Cortex of kidney (tissue), 1 donor: ENCODE measurements around the gene RER1.
A peak's percentile ranks its signal among the peaks of the same experiment; 100 is the strongest.

ENCODE experiments used
- DNase-seq: peaks from one replicate; lab custom pipeline; 2025; lab: John Stamatoyannopoulos, UW

RER1 gene

DNA sequence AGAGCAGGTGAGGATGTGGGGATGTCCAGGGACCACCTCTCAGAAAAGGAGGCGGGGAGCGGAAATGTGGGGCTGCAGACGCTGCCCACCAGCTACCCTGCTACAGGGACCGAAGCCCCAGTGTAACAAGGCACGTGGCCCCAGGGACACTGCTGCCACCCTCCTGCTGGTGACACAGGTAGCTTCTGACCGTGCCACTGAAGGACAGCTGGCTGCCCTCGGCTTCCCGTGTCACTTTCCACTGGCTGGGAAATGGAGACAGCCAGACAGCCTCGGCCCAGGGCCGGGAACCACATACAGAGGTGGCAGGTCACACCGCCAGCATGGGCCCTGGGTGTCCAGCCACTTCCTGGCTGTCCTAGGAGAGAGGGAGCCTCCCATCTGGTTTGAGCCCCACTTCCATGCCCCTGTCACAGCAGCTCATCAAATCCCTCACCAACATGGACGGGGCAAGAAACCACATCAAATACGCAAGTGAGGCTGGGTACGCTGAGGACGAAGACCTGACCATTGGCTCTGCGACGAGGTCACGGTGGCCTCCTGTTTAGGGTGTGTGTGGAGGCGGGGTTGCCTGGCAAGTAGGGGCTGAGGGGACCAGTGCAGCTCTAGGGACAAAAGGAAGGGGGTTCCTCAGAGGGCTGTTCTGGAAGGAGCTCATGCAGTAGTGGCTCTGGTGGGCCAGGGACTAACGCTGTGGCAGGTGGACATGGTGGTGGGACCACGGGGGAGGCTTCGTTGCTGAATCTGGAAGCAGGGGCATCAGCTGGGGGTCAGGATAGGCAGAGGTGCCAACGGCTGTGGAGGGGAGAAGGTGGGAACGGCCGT lies 15.7 kb downstream of the RER1 start:
- no peak for DNase-seq

DNA sequence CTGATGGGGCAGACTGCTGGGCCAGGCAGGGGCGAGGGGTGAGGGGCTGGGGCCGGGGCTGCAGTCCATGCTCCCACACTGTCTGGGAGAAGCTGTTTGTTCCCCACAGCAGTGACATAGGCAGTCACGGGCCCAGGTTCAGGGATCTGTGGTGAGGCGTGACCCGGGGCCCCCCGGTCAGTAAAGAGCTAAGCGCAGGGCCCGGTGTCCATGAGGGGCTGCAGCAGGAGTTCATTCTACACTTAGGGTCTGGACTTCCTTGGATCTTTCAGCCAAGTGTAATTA lies 16.3 kb downstream of the RER1 start:
- no peak for DNase-seq

DNA sequence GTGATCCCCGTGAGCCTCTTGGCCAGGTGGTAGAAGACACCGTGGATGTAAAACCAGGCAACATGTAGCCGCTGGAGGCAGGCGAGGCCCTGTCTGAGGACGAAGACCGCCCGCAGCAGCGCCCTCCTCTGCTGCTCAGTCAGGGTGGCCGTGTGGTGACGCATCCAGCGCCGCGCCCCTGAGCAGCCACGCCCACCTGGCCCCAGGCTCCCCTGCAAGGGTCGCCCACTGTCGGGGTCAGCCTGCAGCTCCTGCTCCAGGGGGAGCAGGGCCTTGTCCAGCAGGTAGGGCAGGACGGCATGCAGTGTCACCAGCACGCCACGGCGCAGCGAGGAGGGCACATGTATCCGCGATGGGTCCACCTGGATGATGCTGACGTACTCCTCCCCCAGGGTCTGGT lies 16.8 kb downstream of the RER1 start:
- no peak for DNase-seq

DNA sequence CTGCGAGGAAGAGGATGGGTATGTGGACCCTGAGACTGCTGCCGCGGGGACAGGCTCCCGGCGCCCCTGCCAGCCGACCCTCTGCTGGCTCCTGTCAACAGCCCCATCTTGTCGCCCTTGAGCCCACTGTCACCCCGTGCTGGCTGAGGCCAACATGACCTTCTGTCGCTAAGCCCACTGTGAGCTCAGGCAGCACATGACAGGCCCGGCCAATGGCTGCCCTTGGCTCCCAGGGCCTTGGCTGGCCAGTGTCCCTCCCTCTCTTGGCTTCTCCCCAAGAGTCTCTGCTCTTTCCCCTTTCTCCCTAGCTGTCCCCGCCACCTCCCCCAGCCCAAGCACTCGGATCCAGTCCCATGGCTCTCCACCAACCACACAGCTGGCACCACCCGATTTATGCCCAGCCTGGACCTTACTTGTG lies 17.2 kb downstream of the RER1 start:
- DNase-seq = no peak

DNA sequence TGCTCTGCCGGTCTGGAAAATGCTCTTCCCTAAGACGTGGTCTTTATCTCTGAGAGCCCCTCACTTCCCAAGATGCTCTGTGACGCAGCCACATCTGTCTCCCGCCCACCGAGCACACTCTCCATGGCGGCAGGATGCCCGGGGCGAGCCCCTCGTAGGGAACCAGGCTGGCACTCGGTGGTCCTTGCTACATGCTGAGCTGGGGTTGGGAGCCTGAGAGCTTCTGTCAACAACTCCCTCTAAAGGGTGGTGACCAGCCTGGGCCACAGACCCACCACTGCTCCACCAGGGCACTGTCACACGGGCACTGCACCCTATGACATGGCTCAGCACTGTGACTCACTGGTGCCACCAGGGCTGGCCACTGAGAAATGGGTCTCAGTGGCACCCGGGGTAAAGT lies 18.1 kb downstream of the RER1 start:
- no peak for DNase-seq

DNA sequence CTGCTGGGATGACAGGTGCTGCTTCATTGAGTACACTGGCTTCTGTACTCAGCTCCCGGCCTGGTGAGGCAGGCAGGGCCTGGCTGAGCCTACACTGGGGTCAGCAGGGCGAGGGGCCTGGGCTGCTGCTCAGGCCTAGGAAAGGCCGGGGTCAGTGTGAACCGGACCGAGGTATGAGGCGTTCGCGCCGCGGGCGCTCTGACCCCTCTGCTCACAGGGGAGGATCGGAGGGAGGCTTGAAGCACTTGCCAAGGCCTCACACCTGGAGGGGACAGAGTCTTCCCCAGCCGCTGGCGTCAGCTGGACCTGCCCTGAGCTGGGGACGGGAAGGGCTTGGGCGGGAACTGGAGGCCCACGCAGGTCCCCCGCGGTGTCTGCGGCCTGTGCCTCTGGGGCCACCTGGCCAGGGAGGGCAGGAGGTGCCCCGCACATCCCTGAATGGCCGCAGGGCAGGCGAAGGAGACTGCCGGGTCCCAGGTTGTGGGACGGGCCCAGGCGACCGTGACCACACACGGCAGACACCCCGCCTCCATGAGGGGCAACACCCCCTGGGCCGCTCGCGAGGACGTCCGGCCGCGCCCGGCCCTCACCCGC lies 20.3 kb downstream of the RER1 start:
- no peak for DNase-seq

DNA sequence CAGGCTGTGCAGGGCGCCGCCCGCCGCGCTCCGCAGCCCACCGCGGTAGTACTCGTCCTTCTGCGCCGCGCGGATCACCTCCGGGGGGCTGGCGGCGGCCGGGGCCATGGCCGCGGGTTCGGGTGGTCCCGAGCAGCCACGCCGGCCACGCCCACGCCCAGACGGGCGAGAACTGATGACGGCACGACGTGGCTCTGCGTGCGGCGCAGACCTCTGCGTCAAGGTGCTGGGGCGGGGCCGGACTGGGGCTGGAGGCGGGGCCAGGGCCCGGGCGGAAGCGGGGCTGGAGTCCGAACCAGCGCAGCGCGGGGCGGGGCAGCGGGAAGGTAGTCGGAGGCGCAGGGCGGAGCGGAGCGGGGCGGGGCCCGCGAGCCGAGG lies 20.7 kb downstream of the RER1 start, which contains the start of gene PEX10:
PEX10 (minus strand) TSS at position 170 of the 378 bp plus-strand sequence; CDS start at position 108, 62 bp downstream.
- peak; percentile 58 for DNase-seq

DNA sequence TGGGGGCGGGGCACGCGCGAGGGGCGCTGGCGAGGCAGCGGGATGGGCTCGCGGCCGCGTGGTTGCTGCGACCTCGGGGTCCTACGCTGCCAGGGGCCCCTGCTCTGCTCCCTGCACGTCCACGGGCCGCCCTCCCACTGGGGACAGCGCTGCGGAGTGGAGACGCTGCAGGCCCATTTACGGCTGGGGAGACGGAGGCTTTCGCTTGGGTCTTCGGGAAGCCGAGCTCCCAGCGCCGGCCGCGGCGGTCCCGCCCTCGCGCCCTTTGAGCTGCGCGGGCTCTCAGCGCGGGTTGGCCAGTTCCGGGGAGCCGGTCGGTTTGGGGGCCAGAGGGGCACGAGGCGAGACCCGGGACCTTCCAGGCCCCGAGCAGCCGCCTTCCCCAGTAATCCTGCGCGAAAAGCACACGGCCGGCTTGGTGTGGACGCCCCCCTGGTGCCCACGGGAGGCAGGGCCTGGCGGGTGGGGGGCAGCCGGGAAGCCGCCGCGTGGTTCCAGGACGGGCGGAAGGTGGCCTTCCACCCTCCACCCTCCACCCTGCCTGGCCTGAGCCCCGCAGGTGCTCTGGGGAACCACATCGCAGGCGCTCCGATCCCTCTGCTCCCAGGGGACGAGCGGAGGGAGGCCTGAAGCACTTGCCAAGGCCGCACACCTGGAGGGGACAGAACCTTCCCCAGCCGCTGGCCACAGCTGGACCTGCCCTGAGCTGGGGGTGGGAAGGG lies 21.3 kb downstream of the RER1 start:
- no peak for DNase-seq

DNA sequence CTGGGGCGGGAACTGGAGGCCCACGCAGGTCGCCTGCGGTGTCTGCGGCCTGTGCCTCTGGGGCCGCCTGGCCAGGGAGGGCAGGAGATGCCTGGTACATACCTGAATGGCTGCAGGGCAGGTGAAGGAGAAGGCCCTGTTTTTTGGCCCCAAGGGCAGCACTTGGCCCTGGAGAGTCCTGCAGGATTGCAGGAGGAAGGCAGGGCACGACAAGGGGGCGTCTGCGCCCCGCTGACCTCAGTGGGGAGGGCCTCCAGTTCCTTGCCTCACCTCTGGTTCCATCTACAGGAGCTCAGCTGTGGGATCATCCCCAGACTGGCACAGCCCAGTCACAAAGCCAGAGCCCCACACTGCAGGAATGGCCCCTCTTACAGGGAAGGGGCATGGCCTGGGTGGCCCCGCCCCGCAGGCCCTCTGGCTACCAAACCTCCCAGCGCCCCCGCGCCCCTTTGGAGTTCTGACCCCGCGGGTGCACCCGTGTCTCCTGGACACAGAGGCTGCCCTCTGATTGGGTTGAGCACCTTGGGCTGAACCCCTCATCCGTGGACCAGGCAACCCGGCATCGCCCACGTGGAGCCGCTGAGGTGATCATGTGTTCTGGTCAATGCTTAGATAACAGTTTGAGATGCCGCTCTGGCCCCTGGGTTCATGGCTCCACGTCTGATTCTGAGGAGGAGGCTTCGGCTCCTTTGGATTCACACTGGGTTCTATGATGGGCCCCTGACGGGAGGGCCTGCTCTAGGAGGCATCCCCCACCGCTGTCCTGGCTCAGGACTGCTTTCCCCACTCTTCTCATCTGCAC lies 22.1 kb downstream of the RER1 start:
- no peak for DNase-seq

DNA sequence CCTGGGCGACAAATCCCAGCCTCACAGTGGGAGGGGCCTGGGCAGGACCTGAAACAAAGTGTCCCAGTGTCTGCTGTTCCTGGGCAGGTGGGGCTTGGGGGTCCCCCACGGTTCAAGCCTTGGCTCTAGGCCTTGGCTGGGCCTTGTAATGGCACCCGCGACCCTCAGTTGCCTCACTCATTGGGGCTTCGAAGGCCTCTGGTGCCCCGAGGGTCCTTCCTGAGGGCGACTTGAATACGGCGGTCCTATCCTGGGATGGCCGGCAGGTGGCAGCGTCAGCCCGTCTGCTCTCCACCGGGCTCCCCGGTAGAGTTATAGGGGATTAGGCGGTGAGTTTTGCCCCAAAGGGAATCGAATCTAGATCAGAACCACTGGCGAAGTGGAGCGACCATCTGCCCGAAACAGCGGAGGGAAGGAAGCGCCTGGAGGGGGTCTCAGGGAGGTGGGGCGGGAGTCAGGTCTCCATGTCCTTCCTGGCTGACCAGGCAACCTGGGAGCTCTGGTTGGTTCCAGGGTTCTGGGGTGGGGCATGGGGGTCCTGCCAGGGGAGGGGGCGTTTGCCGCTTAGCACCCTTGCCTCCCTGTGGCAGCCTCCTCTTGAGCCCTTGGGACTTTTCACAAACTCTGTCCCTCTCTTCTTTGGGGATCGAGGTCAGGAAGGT lies 22.8 kb downstream of the RER1 start:
- no peak for DNase-seq

DNA sequence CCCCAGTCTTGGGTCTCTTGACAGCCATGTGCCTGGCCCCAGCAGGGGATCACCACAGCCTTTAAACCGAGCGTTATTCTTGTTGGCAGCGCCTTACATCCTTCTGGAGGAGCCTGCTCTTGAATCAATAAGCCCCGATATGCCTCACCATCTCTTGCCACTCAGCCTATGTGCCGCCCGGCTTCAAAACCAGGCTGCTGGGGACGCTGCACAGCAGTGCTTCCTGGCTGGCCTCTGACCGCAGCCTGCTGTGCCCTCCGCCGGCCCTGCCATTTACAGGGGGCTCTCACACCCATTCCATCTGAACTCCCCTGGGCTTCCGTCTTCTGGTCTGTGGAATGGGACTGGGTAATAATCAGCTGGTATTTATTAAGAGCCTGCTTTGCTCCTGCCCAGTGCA lies 23.7 kb downstream of the RER1 start:
- no peak for DNase-seq

DNA sequence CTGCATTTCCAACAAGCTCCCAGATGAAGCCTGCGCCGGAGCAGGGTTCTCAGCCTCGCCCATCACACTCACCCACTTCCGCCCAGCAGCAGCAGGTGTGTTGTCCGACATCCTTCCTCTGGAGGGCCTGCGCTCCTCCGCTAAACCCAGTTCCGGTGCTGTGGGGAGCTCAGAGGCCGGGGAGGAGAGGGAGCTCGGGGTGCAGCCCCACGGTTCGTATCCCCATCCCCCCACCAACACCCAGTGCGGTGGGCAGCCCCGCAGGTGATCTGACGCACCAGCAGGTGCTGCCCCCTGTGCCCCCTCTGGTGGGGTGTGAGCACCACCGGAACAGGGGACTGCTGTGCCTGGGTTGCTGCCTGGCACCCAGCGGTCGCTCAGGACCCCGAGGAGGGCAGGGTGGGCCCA lies 24.2 kb downstream of the RER1 start:
- no peak for DNase-seq

DNA sequence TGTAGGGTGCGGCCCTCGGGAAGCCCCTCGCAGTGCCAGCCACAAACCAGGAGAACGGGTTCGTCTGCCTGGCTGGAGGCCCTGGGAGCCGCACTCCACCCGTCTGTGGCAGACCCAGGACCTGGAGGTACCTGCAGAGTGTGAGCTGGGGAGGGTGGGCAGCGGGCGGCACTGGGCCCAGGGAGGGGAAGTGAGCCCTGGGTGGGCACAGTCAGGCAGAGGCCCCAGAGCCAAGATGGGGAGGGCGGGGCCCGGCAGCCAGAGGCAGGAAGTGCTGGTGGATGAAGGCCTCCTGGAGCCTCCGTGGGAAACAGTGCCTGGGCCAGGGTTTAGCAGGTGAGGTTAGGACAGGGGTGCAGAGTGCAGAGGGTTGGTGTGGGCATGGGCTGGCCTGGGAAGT lies 24.8 kb downstream of the RER1 start:
- DNase-seq = no peak

DNA sequence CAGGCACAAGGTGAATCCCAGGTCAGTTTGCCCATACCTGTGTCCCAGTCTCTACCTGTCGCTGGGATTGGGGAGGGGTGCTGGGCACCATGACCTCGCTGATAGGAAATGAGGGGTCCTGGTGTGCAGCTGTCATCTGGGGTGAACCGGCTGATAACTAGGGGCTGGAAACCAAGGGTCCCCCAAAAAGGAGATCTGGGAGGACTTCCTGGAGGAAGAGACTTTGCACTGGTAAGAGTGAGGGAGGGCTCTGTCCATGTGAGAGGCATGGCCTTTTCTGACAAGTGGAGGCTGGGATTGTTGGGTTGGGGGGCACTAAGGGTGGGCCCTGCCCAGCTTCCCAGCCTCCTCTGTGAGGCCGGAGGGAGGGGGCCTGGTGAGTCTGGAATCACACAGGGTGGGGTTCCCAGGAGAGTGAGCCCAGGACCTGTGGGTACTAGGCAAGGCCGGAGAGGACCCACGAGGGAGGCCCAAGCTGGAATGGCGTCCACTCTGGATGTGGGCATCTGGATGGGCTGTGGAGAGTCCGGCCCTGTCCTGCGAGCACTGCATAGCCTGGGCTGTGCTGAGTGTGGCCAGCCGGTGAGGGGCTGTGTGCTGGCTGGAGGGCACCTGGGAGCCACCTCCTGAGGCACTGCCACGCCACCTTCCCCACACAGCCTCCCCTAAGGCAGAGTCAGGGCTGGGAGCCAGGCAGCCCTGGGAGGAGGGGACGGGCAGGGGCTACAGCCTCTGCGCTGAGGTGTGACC lies 25.6 kb downstream of the RER1 start:
- DNase-seq = no peak

DNA sequence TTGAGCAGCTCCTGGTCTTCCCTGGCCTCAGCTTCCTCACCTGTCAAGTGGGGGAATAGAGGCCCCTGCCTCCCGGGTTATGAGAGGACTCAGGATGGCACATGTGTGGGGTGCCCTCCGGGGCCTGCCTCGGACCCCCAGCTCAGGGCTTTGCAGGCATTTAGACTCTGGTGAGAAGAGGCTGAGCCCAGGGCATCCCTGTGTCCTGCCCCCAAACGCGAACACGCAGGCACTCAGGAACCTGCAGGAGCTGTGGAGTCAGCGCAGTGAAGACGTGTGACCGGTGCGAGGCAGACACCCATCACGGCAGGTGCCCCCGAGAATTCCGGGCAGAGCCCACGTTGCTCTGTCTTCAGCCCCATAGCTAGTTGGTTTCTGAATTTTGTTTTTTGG lies 26.2 kb downstream of the RER1 start:
- no peak for DNase-seq

DNA sequence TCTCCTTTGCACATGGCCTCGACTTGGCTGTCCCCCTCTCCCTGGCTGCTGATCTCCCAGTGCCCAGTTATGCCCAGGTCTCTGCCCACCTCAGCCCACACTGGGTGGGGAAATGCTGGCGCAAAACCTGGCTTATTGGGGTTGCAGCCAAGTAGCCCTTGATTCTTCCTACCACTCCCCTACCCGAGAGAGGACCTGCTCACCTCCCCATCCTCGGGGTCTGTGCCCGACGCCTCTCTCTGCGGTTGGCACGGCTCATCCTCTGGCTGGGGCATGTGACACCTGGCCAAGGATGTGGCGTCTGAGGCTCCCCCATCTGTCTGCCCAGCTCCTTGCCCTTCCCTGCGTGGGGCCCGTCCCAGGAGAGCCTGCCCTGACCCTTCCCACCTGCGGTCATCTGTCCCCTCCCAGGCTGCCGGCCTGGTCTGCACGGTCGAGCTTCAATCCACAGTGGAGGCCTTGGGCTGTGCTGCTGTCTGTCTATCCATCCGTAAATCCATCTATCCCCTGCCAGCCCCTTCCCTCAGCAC lies 27.2 kb downstream of the RER1 start:
- no peak for DNase-seq

DNA sequence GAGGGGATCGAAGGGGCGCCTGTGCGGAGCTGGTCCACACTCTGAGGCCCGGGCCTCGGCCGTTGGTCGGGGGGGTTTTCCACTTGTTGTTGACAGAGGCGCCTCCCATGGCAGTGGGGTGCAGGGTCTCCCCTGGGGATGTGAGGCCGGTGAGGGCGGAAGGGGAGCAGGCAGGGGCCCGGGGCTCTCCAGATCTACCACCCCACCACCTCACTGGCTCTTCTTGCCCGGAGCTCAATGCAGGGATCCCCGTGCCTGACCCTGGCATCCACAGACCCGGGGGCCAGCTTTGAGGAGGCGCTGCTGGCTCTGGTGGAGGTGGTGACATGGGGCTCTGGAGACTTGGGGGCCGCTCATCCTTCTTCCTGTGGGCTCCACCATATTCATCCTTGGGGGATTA lies 27.8 kb downstream of the RER1 start:
- DNase-seq = no peak

DNA sequence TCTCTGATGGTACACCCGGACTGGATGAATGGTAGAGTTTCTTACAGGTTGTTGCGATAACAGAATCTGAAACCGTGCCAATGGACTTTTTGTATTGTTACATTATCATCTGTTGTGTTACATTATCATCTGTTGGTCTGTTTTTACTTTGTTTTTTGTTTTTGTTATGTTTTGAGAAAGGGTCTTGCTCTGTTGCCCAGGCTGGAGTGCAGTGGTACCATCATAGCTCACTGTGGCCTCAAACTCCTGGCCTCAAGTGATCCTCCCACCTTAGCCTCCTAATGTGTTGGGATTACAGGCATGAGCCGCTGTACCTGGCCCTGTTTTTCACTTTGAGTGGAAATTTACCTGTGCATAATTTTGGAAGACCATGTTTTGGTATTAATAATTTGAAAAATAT lies 30.9 kb downstream of the RER1 start:
- DNase-seq = no peak

DNA sequence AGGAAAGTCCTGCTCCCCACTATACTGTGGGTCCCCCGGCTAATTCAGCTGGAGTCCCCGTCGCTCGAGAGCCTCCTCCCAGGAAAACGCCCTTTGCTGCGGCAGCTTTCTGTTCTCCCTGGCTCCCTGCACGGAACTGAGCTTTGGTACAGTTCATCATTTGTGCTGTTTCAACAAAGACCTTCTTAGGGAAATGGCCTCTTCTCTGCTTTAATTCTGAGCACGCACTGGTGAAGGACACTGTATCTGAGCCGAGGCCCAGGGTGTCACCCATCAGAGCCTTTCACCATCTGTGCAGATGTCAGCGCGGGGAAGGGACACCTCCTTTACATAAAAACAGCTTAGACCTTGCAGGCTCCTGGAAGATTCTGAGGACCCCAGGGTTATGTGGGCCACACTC lies 34.3 kb downstream of the RER1 start:
- DNase-seq = no peak

DNA sequence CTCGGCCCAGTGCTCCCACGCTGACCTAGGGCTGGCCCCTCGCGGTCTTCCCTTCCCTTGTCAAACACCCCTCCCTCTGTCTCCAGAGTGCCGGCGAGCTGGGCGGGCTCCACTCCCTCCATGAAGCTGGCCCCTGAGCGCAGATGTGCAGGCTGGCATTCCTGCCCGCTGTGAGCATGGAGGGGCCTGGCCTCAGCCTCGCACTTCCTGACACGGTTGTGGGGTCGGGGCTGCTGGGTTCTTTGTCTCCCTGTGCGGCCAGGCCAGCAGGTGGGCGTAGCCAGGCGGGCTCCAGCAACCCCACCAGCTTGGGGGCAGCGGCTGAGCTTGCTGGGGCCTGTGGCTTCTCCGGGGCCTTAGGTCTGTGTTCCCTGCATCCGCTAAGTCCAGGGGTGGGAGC lies 34.9 kb downstream of the RER1 start:
- DNase-seq = no peak

DNA sequence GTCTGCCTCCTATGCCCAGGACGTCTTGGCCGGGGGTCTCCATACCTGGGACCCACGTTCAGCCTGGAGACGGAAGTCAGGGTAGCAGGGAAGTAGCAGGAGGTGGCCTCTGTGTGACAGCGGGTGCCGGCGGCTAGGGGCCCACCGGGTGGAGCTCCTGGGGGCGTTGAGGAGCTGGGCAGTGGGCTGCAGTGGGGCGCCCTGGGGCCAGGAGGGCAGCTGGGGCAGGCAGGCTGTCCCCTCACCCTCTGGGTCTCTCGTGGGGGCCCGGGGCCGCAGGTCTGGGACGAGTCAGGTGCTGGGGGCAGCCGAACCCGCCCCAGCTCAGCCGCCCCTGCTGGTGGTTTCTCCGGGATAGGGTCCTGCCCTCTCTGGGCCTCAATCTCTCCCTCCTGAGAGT lies 35.4 kb downstream of the RER1 start:
- DNase-seq = no peak
